H1 (cell line): ENCODE data around the gene SRPX2. TPM values are rescaled to one million over a fixed set of nuclear protein-coding genes. Genes with fewer than 3 reads are reported as not detected.

Experiments
- ASH2L ChIP-seq: fragments of 200-600, 300-600 bp; sonication (generic); IDR thresholded peaks from one replicate; pipeline ENCODE4 v1.7.1; 2017; ENCODE audit warnings: low read length
- ATF2 ChIP-seq: IDR thresholded peaks from 2 replicates; pipeline ENCODE4 v1.6.1; 2012; ENCODE audit warnings: low read length, inconsistent platforms
- BACH1 ChIP-seq: IDR thresholded peaks from 2 replicates; pipeline ENCODE4 v1.6.1; 2012; ENCODE audit warnings: low read length, improper control_type of control experiment
- CBX8 ChIP-seq: fragments of 300-800, 300-1000 bp; sonication (generic); IDR thresholded peaks from 2 replicates; pipeline ENCODE4 v1.7.1; 2016; ENCODE audit warnings: low read depth, low read length, borderline replicate concordance
- CHD2 ChIP-seq: IDR thresholded peaks from 2 replicates; pipeline ENCODE4 v1.6.1; 2012; ENCODE audit warnings: low read length, improper control_type of control experiment
- CHD7 ChIP-seq: fragments of 300-600 bp; sonication (generic); IDR thresholded peaks from 2 replicates; pipeline ENCODE4 v1.7.1; 2012; ENCODE audit warnings: low read length, moderate library complexity, mild to moderate bottlenecking, inconsistent platforms; ENCODE audit not compliant: insufficient replicate concordance
- POLR2A ChIP-seq, 2 experiments: IDR thresholded peaks; 1 replicate in 1 of 2; 2 replicates in 1 of 2; pipeline ENCODE4 v1.6.1; 2011; ENCODE audit warnings: low read depth in 2 of 2, low read length in 2 of 2, mild to moderate bottlenecking in 2 of 2; ENCODE audit errors: control extremely low read depth in 1 of 2
- RAD21 ChIP-seq, 2 experiments: IDR thresholded peaks in 1 of 2; conservative IDR thresholded peaks in 1 of 2; 2 replicates each; pipeline ENCODE4 v1.6.1; 2011; ENCODE audit warnings: low read depth in 2 of 2, low read length in 2 of 2, improper control_type of control experiment in 1 of 2, inconsistent platforms in 1 of 2, mild to moderate bottlenecking in 1 of 2, moderate library complexity in 1 of 2
- RFX5 ChIP-seq: IDR thresholded peaks from 2 replicates; pipeline ENCODE4 v1.6.1; 2011; ENCODE audit warnings: low read depth, low read length, improper control_type of control experiment, borderline replicate concordance
- TAF1 ChIP-seq: IDR thresholded peaks from 2 replicates; pipeline ENCODE4 v1.6.1; 2011; ENCODE audit warnings: mild to moderate bottlenecking, low read depth, low read length
- TAF7 ChIP-seq: optimal IDR thresholded peaks from 2 replicates; pipeline ENCODE3; 2011; ENCODE audit warnings: low read depth, mild to moderate bottlenecking, inconsistent platforms, low read length, moderate library complexity, borderline replicate concordance
- polyA plus RNA-seq, 7 experiments: library from polyadenylated mRNA; depleted of rRNA in 3 of 7; stranded (reverse) in 5 of 7; unstranded in 2 of 7; fragments of >200 nt in 5 of 7; fragments of 200-250 nt in 2 of 7; gene quantifications; 1 replicate in 5 of 7; 2 replicates in 1 of 7; 4 replicates in 1 of 7; pipeline versions ENCODE4 v1.2.1 to v1.2.3, GENCODE V29; 2011 to 2013; ENCODE audit warnings: missing spikeins in 2 of 7, mixed read lengths in 2 of 7
- total RNA-seq: library from RNA; stranded (reverse); fragmentation: NEBNext Ultra II Directional; extraction: Animal tissue kit (Norgen Biotek cat#: 25700); gene quantifications from 2 replicates; pipeline ENCODE4 v1.2.1, GENCODE V29; 2021

The SRPX2 gene
- total and polyA plus RNA-seq, 2 of the 8 experiments (the other 6 are each of a cell fraction or from before 2014, with no cell fraction given), result not detected

GRCh38 chrX:100682939-100683338 is 38.9 kb downstream of the SRPX2 start (continued):
- TF ChIP-seq CHD7 (no peak), TAF1 (no peak), TAF7 (no peak), ATF2 (no peak), BACH1 (no peak), POLR2A (IDR thresholded peaks at IDR 0.05; ENCODE audit: control extremely low read depth in 1 of 2, low read depth in 2 of 2, low read length in 2 of 2) (no peak), RAD21 (IDR thresholded peaks at IDR 0.05 in 1 of 2, conservative IDR thresholded peaks at IDR 0.05 in 1 of 2; ENCODE audit: low read depth in 2 of 2, low read length in 2 of 2) (no peak), CBX8 (no peak), RFX5 (no peak), CHD2 (no peak), ASH2L (no peak)
